GM12878 (cell line): ENCODE results near the gene THAP11. TPM values are rescaled to one million over a fixed set of nuclear protein-coding genes. Genes with fewer than 3 reads are reported as not detected.

ENCODE experiments used
- ATAC-seq: fragments of 200-7000 bp; cut with Tn5 transposase; 3 replicates; pipeline ENCODE4 v1.9.1; 2020; ENCODE audit warnings: mild to moderate bottlenecking, moderate library complexity
- BruUV-seq: library from RNA; stranded (reverse); fragments of 400-500 nt; replicated peaks from 2 replicates; lab custom pipeline; 2021; lab: Mats Ljungman, UMichigan
- CTCF ChIA-PET: fragments of 300-600 bp; sonication (Branson Sonifier 250); formaldehyde crosslinking; extraction: SDS; loops from one replicate; lab custom pipeline; 2021; ENCODE audit warnings: inconsistent platforms; lab: Yijun Ruan, JAX
- POLR2A ChIA-PET: fragments of 350-600 bp; formaldehyde crosslinking; extraction: SDS; loops from one replicate; lab custom pipeline; 2021; ENCODE audit warnings: inconsistent platforms; lab: Charles Lee
- RAD21 ChIA-PET: fragments of 300-600 bp; sonication (Branson Sonifier 250); formaldehyde crosslinking; loops from one replicate; lab custom pipeline; 2023; ENCODE audit warnings: antibody characterized with exemption; ENCODE audit not compliant: unreplicated experiment; lab: Charles Lee
- SMC1A ChIA-PET: fragments of 300-600 bp; sonication (Branson Sonifier 250); formaldehyde crosslinking; loops from one replicate; lab custom pipeline; 2023; ENCODE audit not compliant: unreplicated experiment, uncharacterized antibody; lab: Charles Lee
- DNase-seq: peaks from one replicate; pipeline ENCODE4 v3.0.0-alpha.2; 2011; ENCODE audit warnings: low read depth, low spot score
- FAIRE-seq: peaks from 3 replicates; lab custom pipeline; 2011; peaks lifted over from hg19 to GRCh38; lab: Jason Lieb, UNC
- H2AFZ ChIP-seq: 2 replicates; pipeline ENCODE4 v1.6.0; 2011; ENCODE audit warnings: low read depth, low read length, control low read depth; ENCODE audit not compliant: control insufficient read depth
- H3K27ac ChIP-seq: 2 replicates; pipeline ENCODE4 v1.5.1; 2011; ENCODE audit warnings: control low read depth; ENCODE audit not compliant: control insufficient read depth, insufficient read depth
- H3K27me3 ChIP-seq, 2 experiments: replicated peaks in 1 of 2; 2 replicates each; pipeline versions ENCODE4 v1.6.0 to v1.6.1; 2011; ENCODE audit warnings: low read length in 1 of 2; ENCODE audit not compliant: control insufficient read depth in 2 of 2, insufficient read depth in 2 of 2
- H3K36me3 ChIP-seq, 2 experiments: 2 replicates each; pipeline ENCODE4 v1.5.1; 2011; ENCODE audit warnings: low read length in 1 of 2; ENCODE audit not compliant: control insufficient read depth in 2 of 2, insufficient read depth in 2 of 2
- H3K4me1 ChIP-seq: 2 replicates; pipeline ENCODE4 v1.6.1; 2011; ENCODE audit warnings: mild to moderate bottlenecking, low read length, moderate library complexity, mixed read lengths; ENCODE audit not compliant: control insufficient read depth, insufficient read depth
- H3K4me2 ChIP-seq: 2 replicates; pipeline ENCODE4 v1.6.0; 2011; ENCODE audit warnings: control low read depth; ENCODE audit not compliant: control insufficient read depth, insufficient read depth
- H3K4me3 ChIP-seq: fragments of 200-600 bp; sonication (generic); 2 replicates; pipeline ENCODE4 v1.5.1; 2016
- H3K79me2 ChIP-seq: 2 replicates; pipeline ENCODE4 v1.6.0; 2011; ENCODE audit warnings: low read length; ENCODE audit not compliant: control insufficient read depth, insufficient read depth
- H3K9ac ChIP-seq: 2 replicates; pipeline ENCODE4 v1.8.0; 2011; ENCODE audit warnings: low read length, control low read depth, mixed read lengths; ENCODE audit not compliant: control insufficient read depth, insufficient read depth
- H3K9me3 ChIP-seq: replicated peaks from 3 replicates; pipeline ENCODE4 v1.5.1; 2011; ENCODE audit warnings: mild to moderate bottlenecking, low read length; ENCODE audit not compliant: control insufficient read depth, insufficient read depth
- H4K20me1 ChIP-seq: 2 replicates; pipeline ENCODE4 v1.6.0; 2011; ENCODE audit not compliant: control insufficient read depth, insufficient read depth
- BCL11A ChIP-seq: IDR thresholded peaks from 2 replicates; pipeline ENCODE4 v1.6.1; 2011; ENCODE audit warnings: low read depth, low read length
- CBX5 ChIP-seq: sonication (generic); IDR thresholded peaks from 2 replicates; pipeline ENCODE4 v1.6.1; 2016; ENCODE audit warnings: low read depth, moderate library complexity, mild to moderate bottlenecking, inconsistent platforms
- CHD4 ChIP-seq: fragments of 200-600 bp; sonication (generic); IDR thresholded peaks from 2 replicates; pipeline ENCODE4 v1.6.1; 2016; ENCODE audit warnings: mild to moderate bottlenecking
- GATAD2B ChIP-seq: fragments of 450-650 bp; conservative IDR thresholded peaks from 2 replicates; pipeline ENCODE4 v1.6.1; 2017; ENCODE audit warnings: low read depth, mild to moderate bottlenecking, moderate library complexity
- IKZF1 ChIP-seq: fragments of 450-650 bp; conservative IDR thresholded peaks from 2 replicates; pipeline ENCODE4 v1.6.1; 2017; ENCODE audit warnings: antibody characterized with exemption, mild to moderate bottlenecking
- IRF4 ChIP-seq: IDR thresholded peaks from 2 replicates; pipeline ENCODE4 v1.6.1; 2011; ENCODE audit warnings: low read depth, low read length
- MTA2 ChIP-seq: fragments of 450-650 bp; IDR thresholded peaks from 2 replicates; pipeline ENCODE4 v1.6.1; 2016; ENCODE audit warnings: low read depth, mild to moderate bottlenecking, moderate library complexity
- NFYA ChIP-seq: IDR thresholded peaks from 2 replicates; pipeline ENCODE4 v1.6.1; 2011; ENCODE audit warnings: low read depth, mild to moderate bottlenecking, low read length, improper control_type of control experiment, borderline replicate concordance
- NR2C2 ChIP-seq: IDR thresholded peaks from 2 replicates; pipeline ENCODE4 v1.6.1; 2011; ENCODE audit warnings: borderline replicate concordance, low read depth; ENCODE audit not compliant: control insufficient read depth, insufficient read length
- RAD51 ChIP-seq: fragments of 450-650 bp; IDR thresholded peaks from 2 replicates; pipeline ENCODE4 v1.6.1; 2016; ENCODE audit warnings: moderate library complexity, mild to moderate bottlenecking, inconsistent platforms
- RB1 ChIP-seq: fragments of 450-650 bp; formaldehyde crosslinking; IDR thresholded peaks from 2 replicates; pipeline ENCODE4 v1.6.1; 2017; ENCODE audit warnings: mild to moderate bottlenecking, borderline replicate concordance
- SIN3A ChIP-seq: IDR thresholded peaks from 2 replicates; pipeline ENCODE4 v1.6.1; 2012; ENCODE audit warnings: low read depth, low read length, improper control_type of control experiment
- SREBF1 ChIP-seq: IDR thresholded peaks from 2 replicates; pipeline ENCODE4 v1.6.1; 2012; ENCODE audit warnings: mild to moderate bottlenecking, low read length
- TARDBP ChIP-seq: IDR thresholded peaks from 2 replicates; pipeline ENCODE4 v1.6.1; 2016; ENCODE audit warnings: borderline replicate concordance
- WRNIP1 ChIP-seq: IDR thresholded peaks from 2 replicates; pipeline ENCODE4 v1.6.1; 2011; ENCODE audit warnings: low read depth, low read length, improper control_type of control experiment, borderline replicate concordance
- ZNF217 ChIP-seq: fragments of 450-650 bp; IDR thresholded peaks from 2 replicates; pipeline ENCODE4 v1.6.1; 2017; ENCODE audit warnings: antibody characterized with exemption, mild to moderate bottlenecking
- ZNF24 ChIP-seq: fragments of 450-650 bp; IDR thresholded peaks from 2 replicates; pipeline ENCODE4 v1.6.1; 2017; ENCODE audit warnings: antibody characterized with exemption, mild to moderate bottlenecking
- ZNF384 ChIP-seq: IDR thresholded peaks from 2 replicates; pipeline ENCODE4 v1.6.1; 2012; ENCODE audit warnings: low read depth, mild to moderate bottlenecking, low read length, improper control_type of control experiment, borderline replicate concordance
- ZNF622 ChIP-seq: fragments of 450-650 bp; IDR thresholded peaks from 2 replicates; pipeline ENCODE4 v1.6.1; 2017; ENCODE audit warnings: mild to moderate bottlenecking, inconsistent platforms
- WGBS: methylation state at CpG from one replicate; pipeline ENCODE4 v1.1.6; 2016; ENCODE audit warnings: low lambda C conversion rate; ENCODE audit not compliant: insufficient replicate concordance, insufficient coverage; ENCODE audit errors: missing lambda C conversion rate; 5-methylcytosine and 5-hydroxymethylcytosine counted together
- in situ Hi-C: fragments of 300-500 bp; cut with MboI; formaldehyde crosslinking; loops from 9 replicates; pipeline ENCODE4 v1.14.3; 2018; ENCODE audit warnings: mixed read lengths
- intact Hi-C: fragments of 100-400 bp; cut with micrococcal nuclease; formaldehyde crosslinking; loops from one replicate; pipeline ENCODE4 v1.14.2; 2022; ENCODE audit not compliant: unreplicated experiment
- polyA plus RNA-seq, 11 experiments: library from polyadenylated mRNA; depleted of rRNA in 4 of 11; unstranded in 6 of 11; stranded (reverse) in 5 of 11; fragments of >200 nt; fragmentation: Nextera tagmentation in 4 of 11; fragmentation: Illumina TruSeq in 1 of 11; extraction: Ambion mirVana in 4 of 11; extraction: Trizol in 1 of 11; gene quantifications; 1 replicate in 1 of 11; 2 replicates in 10 of 11; pipeline versions ENCODE4 v1.2.1 to v1.2.3, GENCODE V29; 2011 to 2016; ENCODE audit warnings: inconsistent platforms in 2 of 11, missing spikeins in 2 of 11, low read depth in 1 of 11
- total RNA-seq, 4 experiments: library from RNA; depleted of rRNA in 3 of 4; stranded (reverse); fragments of >200 nt in 3 of 4; fragmentation: Illumina TruSeq in 1 of 4; extraction: Trizol in 1 of 4; gene quantifications; 2 replicates each; pipeline versions ENCODE4 v1.2.1 to v1.2.3, GENCODE V29; 2013 to 2021

The THAP11 gene
- total and polyA plus RNA-seq, 10 of the 15 experiments (the other 5 are each of a cell fraction or from before 2014, with no cell fraction given), result 2.5 to 36.7 (median 21.4) TPM

DNA sequence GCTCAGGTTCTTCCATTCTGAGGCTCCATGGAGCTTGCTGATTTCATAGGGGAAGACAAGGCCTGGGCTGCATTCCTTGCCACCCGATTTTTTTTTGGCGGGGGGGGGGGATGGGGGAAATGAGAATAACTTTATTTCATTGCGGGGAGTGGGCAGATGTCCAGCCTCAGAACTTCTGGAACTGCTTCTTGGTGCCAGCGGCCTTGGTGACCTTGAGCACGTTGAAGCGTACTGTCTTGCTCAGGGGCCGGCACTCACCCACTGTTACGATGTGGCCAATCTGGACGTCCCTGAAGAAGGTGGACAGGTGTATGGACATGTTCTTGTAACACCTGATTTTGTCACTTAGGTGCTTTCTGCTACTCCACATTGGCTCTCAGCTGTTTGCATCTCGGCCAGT lies 13.7 kb downstream of the THAP11 start:
- FAIRE-seq, result no peak
- RAD21 ChIA-PET, result interaction anchor here (0.6 to 1.3 kb wide), 2 partner anchors 11 to 56 kb away, joined by 3 to 4 read pairs; no protein-coding TSS in a partner anchor
- Histone ChIP-seq H4K20me1 (no peaks in the 10 kb centered on the region), H3K27ac (no peak overlapping the region), H3K9ac (no peak overlapping the region), H3K4me2 (no peak overlapping the region), H2AFZ (no peak overlapping the region), H3K4me3 (no peak overlapping the region), H3K4me1 (no peaks in the 10 kb centered on the region), H3K79me2 (peaks cover 56% of the 10 kb centered on the region), H3K9me3 (no peaks in the 10 kb centered on the region), H3K36me3 (peaks cover 4% of the 10 kb centered on the region in 2 experiments; a peak in 3 of 4 replicates), H3K27me3 (no peaks in the 10 kb centered on the region)
- POLR2A ChIA-PET, result interaction anchor here (1.0 to 1.3 kb wide), 2 partner anchors 9 to 163 kb away, joined by 3 to 4 read pairs; partner anchors contain the start of genes CENPT and NUTF2
- no peak for DNase-seq
- CTCF ChIA-PET, result interaction anchor here (0.6 to 1.3 kb wide), 2 partner anchors 16 to 39 kb away, joined by 3 read pairs; no protein-coding TSS in a partner anchor
- intact Hi-C loops, result no loop called here
- ATAC-seq, result no peak
- TF ChIP-seq ZNF622, result no peak
- TF ChIP-seq TARDBP, result no peak
- no peak for TF ChIP-seq SIN3A
- TF ChIP-seq BCL11A, result no peak
- no peak for TF ChIP-seq RB1
- TF ChIP-seq CBX5, result no peak
- no peak for TF ChIP-seq ZNF384
- TF ChIP-seq NFYA, result no peak
- TF ChIP-seq CHD4, result no peak
- no peak for TF ChIP-seq WRNIP1
- TF ChIP-seq MTA2, result no peak
- TF ChIP-seq ZNF217, result no peak
- no peak for TF ChIP-seq NR2C2
- no peak for TF ChIP-seq RAD51
- TF ChIP-seq GATAD2B, result no peak
- TF ChIP-seq ZNF24, result no peak
- TF ChIP-seq IRF4, result no peak
- no peak for TF ChIP-seq SREBF1
- no peak for TF ChIP-seq IKZF1
- SMC1A ChIA-PET, result interaction anchor here (1.0 to 1.1 kb wide), 2 partner anchors 18 to 39 kb away, joined by 3 read pairs; no protein-coding TSS in a partner anchor
- BruUV-seq, result no TSS peak
- WGBS, result 72% methylated on average over 10 of the region's 10 CpGs
- in situ Hi-C loops, result no loop called here
